Astrocyte of the cerebellum (primary cell): ENCODE measurements around the gene ADSS1.

Experiments used
- DNase-seq: peaks from one replicate; pipeline ENCODE4 v3.0.0-alpha.2; 2011; ENCODE audit warnings: low read depth
- H3K4me3 ChIP-seq: 2 replicates; pipeline ENCODE4 v1.5.1; 2011; ENCODE audit warnings: mild to moderate bottlenecking, low read depth, low read length, moderate library complexity
- in situ Hi-C: cut with HindIII; loops from 2 replicates; pipeline ENCODE4 v1.10.0; 2017; ENCODE audit warnings: low sequenced_read_pairs
- TF ChIP-seq, protein P1 (sequence below): IDR thresholded peaks from 2 replicates; pipeline ENCODE4 v1.5.1; 2012; ENCODE audit warnings: low read length, low read depth, moderate library complexity, mild to moderate bottlenecking; ENCODE audit errors: missing control alignments

ADSS1 gene

DNA sequence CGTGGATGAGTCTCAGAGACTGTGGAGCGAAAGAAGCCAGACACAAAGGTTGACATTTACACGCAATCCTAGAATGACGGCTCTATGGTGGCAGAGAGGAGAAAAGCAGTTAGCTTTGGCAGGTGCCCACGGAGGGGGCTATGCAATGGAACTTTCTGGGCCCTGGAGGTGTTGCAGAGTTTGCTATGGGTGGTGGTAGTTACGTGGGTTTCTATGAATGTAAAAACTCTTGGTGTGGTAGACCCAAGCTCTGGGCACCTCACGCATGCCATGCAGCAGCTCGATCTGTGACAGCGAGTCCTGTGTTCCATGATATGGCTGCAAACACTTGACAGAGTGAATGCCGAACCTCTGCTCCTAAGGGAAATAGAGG lies 39.6 kb upstream of the ADSS1 start:
- TF ChIP-seq, protein P1, sequence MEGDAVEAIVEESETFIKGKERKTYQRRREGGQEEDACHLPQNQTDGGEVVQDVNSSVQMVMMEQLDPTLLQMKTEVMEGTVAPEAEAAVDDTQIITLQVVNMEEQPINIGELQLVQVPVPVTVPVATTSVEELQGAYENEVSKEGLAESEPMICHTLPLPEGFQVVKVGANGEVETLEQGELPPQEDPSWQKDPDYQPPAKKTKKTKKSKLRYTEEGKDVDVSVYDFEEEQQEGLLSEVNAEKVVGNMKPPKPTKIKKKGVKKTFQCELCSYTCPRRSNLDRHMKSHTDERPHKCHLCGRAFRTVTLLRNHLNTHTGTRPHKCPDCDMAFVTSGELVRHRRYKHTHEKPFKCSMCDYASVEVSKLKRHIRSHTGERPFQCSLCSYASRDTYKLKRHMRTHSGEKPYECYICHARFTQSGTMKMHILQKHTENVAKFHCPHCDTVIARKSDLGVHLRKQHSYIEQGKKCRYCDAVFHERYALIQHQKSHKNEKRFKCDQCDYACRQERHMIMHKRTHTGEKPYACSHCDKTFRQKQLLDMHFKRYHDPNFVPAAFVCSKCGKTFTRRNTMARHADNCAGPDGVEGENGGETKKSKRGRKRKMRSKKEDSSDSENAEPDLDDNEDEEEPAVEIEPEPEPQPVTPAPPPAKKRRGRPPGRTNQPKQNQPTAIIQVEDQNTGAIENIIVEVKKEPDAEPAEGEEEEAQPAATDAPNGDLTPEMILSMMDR, result no peak
- in situ Hi-C loops, result no loop called here
- DNase-seq, result no peak
- no peak overlapping the region for H3K4me3 ChIP-seq

GRCh38 chr14:104685216-104685997 lies 38.6 kb upstream of the ADSS1 start:
- TF ChIP-seq, protein P1, result no peak

DNA sequence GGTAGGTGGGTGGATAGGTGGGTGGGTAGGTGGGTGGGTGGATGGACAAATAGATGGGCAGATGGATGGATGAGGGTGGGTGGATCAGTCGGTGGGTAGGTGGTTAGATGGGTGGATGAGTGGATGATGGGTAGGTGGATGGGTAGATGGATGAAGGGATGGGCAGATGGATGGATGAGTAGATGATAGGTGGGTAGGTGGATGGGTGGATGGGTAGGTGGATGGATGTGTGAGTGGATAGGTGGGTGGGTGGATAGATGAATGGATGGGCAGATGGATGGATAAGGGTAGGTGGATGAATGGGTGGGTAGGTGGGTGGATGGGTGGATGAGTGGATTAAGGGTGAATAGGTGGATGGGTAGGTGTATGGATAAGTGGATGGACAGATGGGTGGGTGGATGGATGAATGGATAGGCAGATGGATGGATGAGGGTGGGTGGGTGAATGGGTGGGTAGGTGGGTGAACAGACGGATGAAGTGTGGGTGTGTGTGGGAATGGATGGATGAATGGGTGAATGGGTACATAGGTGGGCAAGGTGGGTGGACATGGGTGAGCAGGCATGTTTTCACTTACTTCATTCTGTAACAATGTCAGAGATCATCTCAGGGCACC lies 37.9 kb upstream of the ADSS1 start:
- no peak for DNase-seq
- TF ChIP-seq, protein P1, result no peak
- no peak overlapping the region for H3K4me3 ChIP-seq
- in situ Hi-C loops, result no loop called here

More at GRCh38 chr14:104685216-104685997, 38.6 kb upstream of the ADSS1 start:
- in situ Hi-C loops, result no loop called here
- no peak overlapping the region for H3K4me3 ChIP-seq
- no peak for DNase-seq

DNA sequence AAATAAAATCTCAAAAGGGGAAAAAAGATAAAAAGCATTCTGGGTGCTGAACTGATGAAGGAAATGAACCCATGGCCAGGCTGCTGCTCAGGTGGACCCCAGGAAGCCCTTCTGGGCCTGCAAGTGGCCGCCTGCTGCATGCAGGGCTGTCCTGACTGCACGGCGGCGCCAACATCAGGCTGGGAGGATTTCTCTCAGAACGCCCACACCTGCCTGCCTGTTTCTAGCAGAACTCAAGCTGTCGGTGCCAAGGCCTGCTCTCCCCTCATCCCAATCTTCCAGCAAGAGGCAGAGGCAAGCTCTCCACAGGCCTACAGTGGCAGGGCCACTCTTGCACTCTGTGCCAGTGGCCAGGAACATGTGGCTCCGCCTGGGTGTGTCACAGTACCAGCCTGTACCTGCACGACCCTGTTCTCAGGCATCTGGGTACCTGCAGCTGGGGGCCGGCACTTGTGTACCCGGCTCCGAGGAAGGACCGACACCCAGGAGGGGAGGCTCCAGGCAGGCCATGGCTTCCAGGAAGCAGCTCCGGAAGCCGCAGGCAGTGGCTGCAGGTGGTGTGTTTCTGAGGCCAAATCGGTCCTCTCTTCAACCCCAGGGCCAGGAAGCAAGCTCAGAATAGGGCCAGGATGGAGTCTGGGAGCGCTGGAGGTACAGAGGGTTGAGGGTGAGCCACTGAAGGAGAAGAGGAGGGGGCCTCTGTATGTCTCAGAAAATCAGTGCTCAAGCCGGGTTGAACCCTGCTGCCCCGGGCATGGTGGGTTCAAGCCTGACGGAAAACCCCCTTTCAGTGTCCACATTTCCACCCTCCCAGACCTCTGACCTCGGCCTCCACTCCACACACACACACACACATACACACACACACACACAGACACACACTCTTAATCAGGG lies 37.2 kb upstream of the ADSS1 start:
- DNase-seq, result no peak
- TF ChIP-seq, protein P1, result no peak
- in situ Hi-C loops, result no loop called here
- H3K4me3 ChIP-seq, result no peak overlapping the region

- in situ Hi-C loops, result no loop called here
- no peak for DNase-seq
- TF ChIP-seq, protein P1, result no peak
- H3K4me3 ChIP-seq, result no peak overlapping the region
These were observed 36.2 kb upstream of the ADSS1 start for GRCh38 chr14:104687601-104688504.
